ENCODE data around the gene ZNF8. TPM values are rescaled to one million over a fixed set of nuclear protein-coding genes. Genes with fewer than 3 reads are reported as not detected.

The ZNF8 gene
- total RNA-seq, 1 experiment from 2014 or later, result 8.4 TPM

- intact Hi-C loops (cut with micrococcal nuclease; ENCODE audit: unreplicated experiment), result loop anchor here (5.0 kb wide), 1 partner anchor 93 kb away; the partner anchor contains the start of gene ZNF274
- Histone ChIP-seq H3K27me3 (replicated peaks; ENCODE audit: control insufficient read depth, insufficient read depth, low read length) (no peaks in the 10 kb centered on the region), H3K36me3 (ENCODE audit: control insufficient read depth, insufficient read depth, low read length) (peaks cover 1% of the 10 kb centered on the region; the same call in 1 of the 2 replicates), H3K4me1 (0 out of 2 replicates have a peak, but pooled peaks cover 5% of the 10 kb centered on the region), H3K4me3 (ENCODE audit: low read depth, low read length) (no peak overlapping the region), H3K9me3 (peaks cover 12% of the 10 kb centered on the region)
- CTCF ChIA-PET, result no interaction called here
- Mint-ChIP-seq H3K36me3 (ENCODE audit: insufficient read depth, unreplicated experiment) (peaks cover 66% of the 10 kb centered on the region), H3K27ac (ENCODE audit: unreplicated experiment) (no peak overlapping the region), H3K4me3 (ENCODE audit: unreplicated experiment) (no peak overlapping the region), H3K27me3 (ENCODE audit: insufficient read depth, unreplicated experiment) (no peaks in the 10 kb centered on the region), H3K9me3 (ENCODE audit: unreplicated experiment) (peaks cover 12% of the 10 kb centered on the region), H3K4me1 (ENCODE audit: low read depth, unreplicated experiment) (peaks cover 7% of the 10 kb centered on the region)
- DNase-seq, result no peak
- no TSS peak for BruUV-seq (replicated peaks)
- no peak for TF ChIP-seq CTCF (IDR thresholded peaks at IDR 0.05; ENCODE audit: insufficient read depth in 1 of 2, low read depth in 1 of 2, low read length in 1 of 2, severe bottlenecking in 1 of 2, unreplicated experiment in 1 of 2)
- POLR2A ChIA-PET, result no interaction called here
These were observed 3.2 kb upstream of the ZNF8 start for GRCh38 chr19:58275564-58275963.

GRCh38 chr19:58277197-58277596, 1.6 kb upstream of the ZNF8 start:
- intact Hi-C loops (cut with micrococcal nuclease; ENCODE audit: unreplicated experiment), result loop anchor here (5.0 kb wide), 1 partner anchor 95 kb away; the partner anchor contains the start of gene ZNF274
- DNase-seq, result no peak
- no peak overlapping the region for H3K4me3 ChIP-seq (ENCODE audit: low read depth, low read length)
- Mint-ChIP-seq H3K27ac (ENCODE audit: unreplicated experiment) (no peak overlapping the region), H3K36me3 (ENCODE audit: insufficient read depth, unreplicated experiment) (peaks cover 61% of the 10 kb centered on the region), H3K9me3 (ENCODE audit: unreplicated experiment) (peaks cover 8% of the 10 kb centered on the region), H3K4me1 (ENCODE audit: low read depth, unreplicated experiment) (peaks cover 17% of the 10 kb centered on the region), H3K27me3 (ENCODE audit: insufficient read depth, unreplicated experiment) (no peaks in the 10 kb centered on the region), H3K4me3 (ENCODE audit: unreplicated experiment) (peak overlapping the region; percentile 56)
- 0 out of 2 replicates have a peak, but pooled peaks cover 5% of the 10 kb centered on the region for H3K4me1 ChIP-seq
- no peaks in the 10 kb centered on the region; the same call in 1 of the 2 replicates for H3K36me3 ChIP-seq (ENCODE audit: control insufficient read depth, insufficient read depth, low read length)
- TF ChIP-seq CTCF (IDR thresholded peaks at IDR 0.05; ENCODE audit: insufficient read depth in 1 of 2, low read depth in 1 of 2, low read length in 1 of 2, severe bottlenecking in 1 of 2, unreplicated experiment in 1 of 2), result no peak
- ChIA-PET POLR2A (interaction anchor here (0.6 kb wide), 1 partner anchor 46 kb away, joined by 3 read pairs; no protein-coding TSS in a partner anchor), CTCF (no interaction called here)
- H3K9me3 ChIP-seq, result peaks cover 4% of the 10 kb centered on the region
- BruUV-seq (replicated peaks), result no TSS peak
- H3K27me3 ChIP-seq (replicated peaks; ENCODE audit: control insufficient read depth, insufficient read depth, low read length), result no peaks in the 10 kb centered on the region

- ChIA-PET POLR2A (interaction anchor here (0.6 to 1.5 kb wide), 6 partner anchors 27 to 199 kb away, joined by 3 to 4 read pairs (median 3); partner anchors contain the start of gene ZSCAN22), CTCF (no interaction called here)
- no peaks in the 10 kb centered on the region for H3K27me3 Mint-ChIP-seq (ENCODE audit: insufficient read depth, unreplicated experiment)
- no peak for DNase-seq
- peak overlapping the region; percentile 54 for H3K4me3 ChIP-seq (ENCODE audit: low read depth, low read length)
- TF ChIP-seq CTCF (IDR thresholded peaks at IDR 0.05; ENCODE audit: insufficient read depth in 1 of 2, low read depth in 1 of 2, low read length in 1 of 2, severe bottlenecking in 1 of 2, unreplicated experiment in 1 of 2), result no peak
- no peaks in the 10 kb centered on the region for H3K27me3 ChIP-seq (replicated peaks; ENCODE audit: control insufficient read depth, insufficient read depth, low read length)
- peaks cover 57% of the 10 kb centered on the region for H3K36me3 Mint-ChIP-seq (ENCODE audit: insufficient read depth, unreplicated experiment)
- intact Hi-C loops (cut with micrococcal nuclease; ENCODE audit: unreplicated experiment), result loop anchor here (1.0 to 5.0 kb wide), 5 partner anchors 27 to 103 kb away; partner anchors contain the start of genes ERVK3-1, ZNF274, ZNF544 and ZNF837
- 0 out of 2 replicates have a peak, but pooled peaks cover 5% of the 10 kb centered on the region for H3K4me1 ChIP-seq
- no peaks in the 10 kb centered on the region; the same call in 1 of the 2 replicates for H3K36me3 ChIP-seq (ENCODE audit: control insufficient read depth, insufficient read depth, low read length)
- peak overlapping the region; percentile 99 for H3K4me3 Mint-ChIP-seq (ENCODE audit: unreplicated experiment)
- BruUV-seq (replicated peaks), result TSS peak; percentile 74
- H3K9me3 Mint-ChIP-seq (ENCODE audit: unreplicated experiment), result peaks cover 8% of the 10 kb centered on the region
- H3K9me3 ChIP-seq, result peaks cover 4% of the 10 kb centered on the region
- H3K27ac Mint-ChIP-seq (ENCODE audit: unreplicated experiment), result peak overlapping the region; percentile 96
- peaks cover 17% of the 10 kb centered on the region for H3K4me1 Mint-ChIP-seq (ENCODE audit: low read depth, unreplicated experiment)
These were observed 811 bp upstream of the ZNF8 start for GRCh38 chr19:58277748-58278540.
